Suprapubic skin (tissue), 4 donors: ENCODE data around the gene STX1B. TPM values are rescaled to one million over a fixed set of nuclear protein-coding genes. Genes with fewer than 3 reads are reported as not detected.

Source experiments
- DNase-seq, 2 donors: peaks; one replicate each; pipeline ENCODE4 v3.0.0-alpha.2; 2019; ENCODE audit warnings: low spot score in 2 of 2
- H3K27ac ChIP-seq: fragments of 200-600 bp; sonication (generic); one replicate; pipeline ENCODE4 v1.5.1; 2019
- H3K27me3 ChIP-seq: fragments of 200-600 bp; sonication (generic); one replicate; pipeline ENCODE4 v1.5.1; 2019
- H3K36me3 ChIP-seq: fragments of 200-600 bp; sonication (generic); one replicate; pipeline ENCODE4 v1.5.1; 2019
- H3K4me1 ChIP-seq: fragments of 200-600 bp; sonication (generic); one replicate; pipeline ENCODE4 v1.5.1; 2019
- H3K4me3 ChIP-seq: fragments of 200-600 bp; sonication (generic); one replicate; pipeline ENCODE4 v1.5.1; 2019; ENCODE audit warnings: mild to moderate bottlenecking
- H3K9me3 ChIP-seq: fragments of 200-600 bp; sonication (generic); one replicate; pipeline ENCODE4 v1.5.1; 2019
- EP300 ChIP-seq: sonication (generic); formaldehyde crosslinking; IDR thresholded peaks from one replicate; pipeline ENCODE4 v1.6.1; 2017; ENCODE audit warnings: antibody characterized with exemption
- POLR2A ChIP-seq, 2 donors: fragments of 450-650 bp; IDR thresholded peaks; one replicate each; pipeline ENCODE4 v1.6.1; 2017; ENCODE audit warnings: antibody characterized with exemption in 2 of 2, mild to moderate bottlenecking in 2 of 2, moderate library complexity in 2 of 2
- POLR2AphosphoS5 ChIP-seq, 3 donors: sonication (generic); formaldehyde crosslinking; IDR thresholded peaks; one replicate each; pipeline ENCODE4 v1.6.1; 2017; ENCODE audit warnings: antibody characterized with exemption in 3 of 3
- WGBS: methylation state at CpG from one replicate; pipeline ENCODE4 v1.1.5; 2018; 5-methylcytosine and 5-hydroxymethylcytosine counted together
- total RNA-seq, 4 donors: library from RNA; depleted of rRNA; stranded (reverse); fragments of >200 nt; gene quantifications; one replicate each; pipeline ENCODE4 v1.1.0, GENCODE V29; 2016
- TF ChIP-seq, protein P1 (sequence below), 2 donors: fragments of 200-600 bp in 1 of 2; fragments of 450-650 bp in 1 of 2; sonication (generic) in 1 of 2; IDR thresholded peaks; one replicate each; pipeline ENCODE4 v1.5.1; 2016 to 2019; ENCODE audit warnings: antibody characterized with exemption in 2 of 2, mild to moderate bottlenecking in 1 of 2, moderate library complexity in 1 of 2

Gene STX1B
- total RNA-seq, 4 donors from 2014 or later, result 0.55 to 3.5 (median 2.0) TPM

GRCh38 chr16:30957456-30958174 lies 52.8 kb downstream of the STX1B start, which contains the start of gene SETD1A:
TSS of gene SETD1A (plus strand) at chr16:30957754. CDS start at chr16:30958732, 978 bp downstream.
- Histone ChIP-seq H3K4me3 (peak within 1 kb of the TSS; percentile 74), H3K27ac (peak within 1 kb of the TSS; percentile 98), H3K36me3 (peaks cover 31% of the 10 kb centered on the region), H3K9me3 (no peaks in the 10 kb centered on the region), H3K27me3 (no peaks in the 10 kb centered on the region), H3K4me1 (peaks cover 32% of the 10 kb centered on the region)
- under 1% methylated on average over 27 of the region's 85 CpGs for WGBS
- peak; percentile 99 to 100 for DNase-seq
- TF ChIP-seq POLR2AphosphoS5 (IDR thresholded peaks at IDR 0.05) (peak in 2 of 3 donors; percentile 78 to 84), POLR2A (IDR thresholded peaks at IDR 0.05) (peak in 1 of 2 donors; percentile 64)
- TF ChIP-seq, protein P1, sequence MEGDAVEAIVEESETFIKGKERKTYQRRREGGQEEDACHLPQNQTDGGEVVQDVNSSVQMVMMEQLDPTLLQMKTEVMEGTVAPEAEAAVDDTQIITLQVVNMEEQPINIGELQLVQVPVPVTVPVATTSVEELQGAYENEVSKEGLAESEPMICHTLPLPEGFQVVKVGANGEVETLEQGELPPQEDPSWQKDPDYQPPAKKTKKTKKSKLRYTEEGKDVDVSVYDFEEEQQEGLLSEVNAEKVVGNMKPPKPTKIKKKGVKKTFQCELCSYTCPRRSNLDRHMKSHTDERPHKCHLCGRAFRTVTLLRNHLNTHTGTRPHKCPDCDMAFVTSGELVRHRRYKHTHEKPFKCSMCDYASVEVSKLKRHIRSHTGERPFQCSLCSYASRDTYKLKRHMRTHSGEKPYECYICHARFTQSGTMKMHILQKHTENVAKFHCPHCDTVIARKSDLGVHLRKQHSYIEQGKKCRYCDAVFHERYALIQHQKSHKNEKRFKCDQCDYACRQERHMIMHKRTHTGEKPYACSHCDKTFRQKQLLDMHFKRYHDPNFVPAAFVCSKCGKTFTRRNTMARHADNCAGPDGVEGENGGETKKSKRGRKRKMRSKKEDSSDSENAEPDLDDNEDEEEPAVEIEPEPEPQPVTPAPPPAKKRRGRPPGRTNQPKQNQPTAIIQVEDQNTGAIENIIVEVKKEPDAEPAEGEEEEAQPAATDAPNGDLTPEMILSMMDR (IDR thresholded peaks at IDR 0.05), result no peak

- DNase-seq, result peak; percentile 93 to 95
- 67% methylated on average over 13 of the region's 42 CpGs for WGBS
- no peaks in the 10 kb centered on the region for H3K27me3 ChIP-seq
- peak overlapping the region; percentile 74 for H3K4me3 ChIP-seq
- peaks cover 33% of the 10 kb centered on the region for H3K4me1 ChIP-seq
- H3K9me3 ChIP-seq, result no peaks in the 10 kb centered on the region
- peak overlapping the region; percentile 98 for H3K27ac ChIP-seq
- TF ChIP-seq, protein P1 (IDR thresholded peaks at IDR 0.05), result peak in 1 of 2 donors; percentile 10
- TF ChIP-seq EP300 (no peak), POLR2A (IDR thresholded peaks at IDR 0.05) (no peak)
- peaks cover 23% of the 10 kb centered on the region for H3K36me3 ChIP-seq
Observed at GRCh38 chr16:30956601-30957455, 53.6 kb downstream of the STX1B start.

DNA sequence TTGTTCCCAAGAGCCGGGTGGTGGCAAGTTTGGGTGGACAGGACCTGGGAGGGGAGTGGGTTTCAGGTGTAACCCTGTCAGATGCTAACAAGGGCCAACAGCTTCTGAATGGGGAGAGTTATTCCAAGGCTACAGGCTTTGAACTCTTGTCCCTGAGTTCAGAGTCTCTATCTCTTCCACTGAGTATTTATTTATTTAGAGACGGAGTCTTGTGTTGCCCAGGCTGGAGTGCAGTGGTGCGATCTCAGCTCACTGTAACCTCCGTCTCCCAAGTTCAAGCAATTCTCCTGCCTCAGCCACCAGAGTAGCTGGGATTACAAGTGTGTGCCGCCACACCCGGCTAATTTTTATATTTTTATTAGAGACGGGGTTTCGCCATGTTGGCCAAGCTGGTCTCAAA lies 55.4 kb downstream of the STX1B start:
- no peak for DNase-seq
- Histone ChIP-seq H3K4me3 (no peak overlapping the region), H3K36me3 (peaks cover 7% of the 10 kb centered on the region), H3K4me1 (peaks cover 51% of the 10 kb centered on the region), H3K27me3 (no peaks in the 10 kb centered on the region), H3K9me3 (no peaks in the 10 kb centered on the region), H3K27ac (no peak overlapping the region)
- TF ChIP-seq EP300, result no peak
- no peak for TF ChIP-seq POLR2A (IDR thresholded peaks at IDR 0.05)
- TF ChIP-seq POLR2AphosphoS5 (IDR thresholded peaks at IDR 0.05), result no peak
- TF ChIP-seq, protein P1 (IDR thresholded peaks at IDR 0.05), result no peak
- WGBS, result 75% methylated on average over 8 of the region's 8 CpGs

- peak in 1 of 2 donors; percentile 76 for DNase-seq
- Histone ChIP-seq H3K36me3 (no peaks in the 10 kb centered on the region), H3K27me3 (no peaks in the 10 kb centered on the region), H3K9me3 (no peaks in the 10 kb centered on the region), H3K27ac (no peak overlapping the region), H3K4me3 (no peak overlapping the region), H3K4me1 (peaks cover 55% of the 10 kb centered on the region)
- WGBS, result 49% methylated on average over 10 of the region's 15 CpGs
- TF ChIP-seq, protein P1 (IDR thresholded peaks at IDR 0.05), result peak; percentile 50 to 64
- no peak for TF ChIP-seq EP300
Observed at GRCh38 chr16:30953511-30954124, 56.8 kb downstream of the STX1B start.
